Activated CD8-positive, alpha-beta memory T cell treated with anti-CD3 and anti-CD28 coated beads, Interleukin-2, amount 50 U/mL, for 1 hour (primary cell): ENCODE results near the gene ACADS.
"Not testable (repeated sequence)": the region's sequence is repeated elsewhere in the genome, so short reads cannot be mapped to it uniquely, and the experiment has no call there.

Source experiments
- DNase-seq: peaks from one replicate; pipeline ENCODE4 v3.0.0-alpha.2; 2020; ENCODE audit errors: extremely low read depth

ACADS gene

DNA sequence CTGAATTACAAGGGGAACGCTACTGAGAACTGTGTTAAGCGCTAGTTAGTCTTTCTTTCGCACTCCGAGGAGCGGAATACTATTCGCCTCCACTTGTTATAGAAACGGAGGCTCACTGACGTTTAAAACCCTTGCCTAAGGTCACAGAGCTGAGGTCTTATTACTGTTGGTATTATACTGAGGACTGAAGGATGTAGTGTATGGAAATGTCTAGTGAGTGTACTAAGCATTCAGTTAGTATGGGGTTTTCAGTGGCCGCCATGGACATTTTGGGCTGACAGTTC is 826 bp downstream of the ACADS start:
- DNase-seq, result no peak

- DNase-seq, result no peak
Measured at GRCh38 chr12:120726961-120727360, 1.3 kb downstream of the ACADS start.

GRCh38 chr12:120732198-120732597 is 6.6 kb downstream of the ACADS start:
- not testable (repeated sequence) for DNase-seq

DNA sequence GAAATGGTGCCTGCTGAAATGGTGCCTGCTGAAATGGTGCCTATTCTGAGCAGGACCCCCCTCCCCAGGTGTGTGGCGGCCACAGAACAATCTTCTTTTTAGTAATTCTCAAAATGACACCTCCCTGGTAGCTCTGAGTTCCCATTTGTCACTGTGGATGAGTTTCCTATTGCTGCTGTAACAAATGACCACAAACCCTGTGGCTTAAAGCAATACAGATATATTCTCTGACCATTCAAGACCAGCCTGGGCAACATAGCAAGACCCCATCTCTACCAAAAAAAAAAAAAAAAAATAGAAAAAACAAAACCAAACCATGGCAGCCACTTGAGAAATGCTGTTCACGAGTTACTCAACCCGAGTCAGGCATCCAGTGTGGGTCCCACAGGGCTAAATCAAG is 7.9 kb downstream of the ACADS start:
- no peak for DNase-seq

DNA sequence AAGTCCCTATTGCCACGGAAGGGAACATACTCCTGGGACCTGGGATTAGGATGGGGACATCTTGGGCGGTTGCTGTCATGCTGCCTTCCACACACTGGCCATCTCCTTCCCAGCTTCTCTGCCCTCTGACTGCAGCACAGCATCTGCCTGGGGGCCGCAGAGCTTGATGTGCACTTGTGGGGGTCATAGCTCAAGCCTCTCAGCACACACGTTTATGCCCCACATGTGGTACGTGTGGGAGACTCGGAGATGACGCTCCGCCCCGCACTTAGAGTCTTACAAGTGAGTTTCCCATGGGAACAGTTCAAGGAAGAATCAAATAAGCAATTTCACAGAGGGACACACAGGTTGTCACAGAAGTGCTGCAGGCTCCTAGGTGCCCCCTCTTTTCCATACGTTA is 8.6 kb downstream of the ACADS start:
- DNase-seq, result no peak

GRCh38 chr12:120735181-120735580 is 9.6 kb downstream of the ACADS start:
- no peak for DNase-seq

- DNase-seq, result no peak
Measured at GRCh38 chr12:120736404-120737331, 11.0 kb downstream of the ACADS start.

- no peak for DNase-seq
Measured at GRCh38 chr12:120737557-120738251, 12.1 kb downstream of the ACADS start.

GRCh38 chr12:120738252-120739030 is 12.8 kb downstream of the ACADS start:
- no peak for DNase-seq

DNA sequence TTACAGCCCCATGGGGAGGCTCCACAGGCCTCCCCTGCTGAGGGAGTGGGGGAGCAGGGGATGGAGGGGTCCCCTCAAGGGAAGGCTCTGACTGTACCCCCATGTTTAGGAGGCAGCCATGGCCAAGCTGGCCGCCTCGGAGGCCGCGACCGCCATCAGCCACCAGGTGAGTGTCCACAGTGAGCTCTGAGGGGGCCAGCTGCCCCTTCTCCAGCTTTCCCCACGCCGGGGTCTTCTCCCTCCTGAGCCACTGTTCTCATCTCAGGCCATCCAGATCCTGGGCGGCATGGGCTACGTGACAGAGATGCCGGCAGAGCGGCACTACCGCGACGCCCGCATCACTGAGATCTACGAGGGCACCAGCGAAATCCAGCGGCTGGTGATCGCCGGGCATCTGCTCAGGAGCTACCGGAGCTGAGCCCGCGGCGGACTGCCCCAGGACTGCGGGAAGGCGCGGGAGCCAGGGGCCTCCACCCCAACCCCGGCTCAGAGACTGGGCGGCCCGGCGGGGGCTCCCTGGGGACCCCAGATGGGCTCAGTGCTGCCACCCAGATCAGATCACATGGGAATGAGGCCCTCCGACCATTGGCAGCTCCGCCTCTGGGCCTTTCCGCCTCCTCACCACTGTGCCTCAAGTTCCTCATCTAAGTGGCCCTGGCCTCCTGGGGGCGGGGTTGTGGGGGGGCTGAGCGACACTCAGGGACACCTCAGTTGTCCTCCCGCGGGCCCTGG is 13.6 kb downstream of the ACADS start:
- DNase-seq, result no peak

- DNase-seq, result no peak
Measured at GRCh38 chr12:120739821-120740613, 14.4 kb downstream of the ACADS start.

DNA sequence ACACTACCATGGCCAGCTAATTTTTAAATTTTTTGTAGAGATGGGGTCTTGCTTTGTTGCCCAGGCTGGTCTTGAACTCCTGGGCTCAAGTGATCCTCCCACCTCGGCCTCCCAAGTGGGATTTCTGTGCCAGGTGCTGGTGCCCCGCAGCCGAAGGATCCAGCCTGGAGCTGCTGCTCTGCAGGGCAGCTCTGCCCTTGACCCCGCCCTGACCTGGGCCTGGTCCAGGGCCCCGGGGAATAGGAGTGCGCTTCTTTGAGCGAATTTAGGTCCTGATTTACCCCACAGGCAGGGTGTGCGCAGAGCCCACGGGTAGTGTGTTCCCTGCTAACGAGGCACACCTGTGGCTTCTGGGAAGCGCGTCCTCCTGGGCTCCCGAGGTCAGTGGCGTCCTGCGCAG is 15.2 kb downstream of the ACADS start:
- DNase-seq, result no peak

DNA sequence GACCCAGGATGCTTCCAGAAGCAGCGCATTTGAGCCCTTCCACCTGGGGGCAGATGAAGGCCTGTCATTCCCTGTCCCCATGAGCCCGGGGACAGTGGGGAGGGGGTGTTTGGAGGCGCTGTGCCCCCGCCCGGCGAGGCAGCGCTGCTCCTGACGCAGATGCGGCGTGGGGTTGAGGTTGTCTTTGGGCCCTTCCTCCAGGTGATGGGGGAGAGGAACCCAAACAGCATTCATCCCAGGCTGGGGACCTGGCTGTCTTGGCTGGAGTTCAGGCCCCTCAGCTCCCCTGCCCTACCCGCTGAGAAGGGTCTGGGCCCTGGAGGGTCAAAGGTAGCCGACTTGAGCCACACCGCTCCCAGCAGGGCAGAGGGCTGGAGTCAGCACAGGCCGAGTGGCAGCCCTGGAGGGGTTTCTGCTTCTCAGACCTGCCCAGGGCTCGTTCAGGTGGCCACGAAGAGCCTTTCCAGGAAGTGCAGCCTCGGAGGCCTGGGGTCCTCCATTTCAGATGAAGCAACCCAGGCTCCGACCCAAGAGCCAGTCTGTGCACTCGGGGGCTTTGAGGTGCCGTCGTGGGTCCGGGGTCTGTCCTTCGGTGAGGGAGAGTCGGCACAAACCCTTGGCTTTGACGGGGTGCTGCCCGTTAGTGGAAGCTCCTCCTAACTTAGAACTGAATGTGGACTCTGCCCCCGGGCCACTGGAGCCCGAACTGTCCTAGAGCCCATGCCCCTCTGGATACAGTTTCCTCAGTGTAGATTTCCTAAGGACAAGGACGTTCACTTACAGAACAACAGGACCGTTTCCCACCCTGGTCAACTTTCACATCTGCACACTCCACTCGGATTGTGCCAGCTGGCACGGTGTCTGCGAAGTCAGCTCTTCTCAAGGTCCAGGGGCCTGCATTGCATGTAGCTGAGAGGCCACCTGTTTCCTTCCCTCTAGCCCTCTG is 16.1 kb downstream of the ACADS start:
- DNase-seq, result no peak

DNA sequence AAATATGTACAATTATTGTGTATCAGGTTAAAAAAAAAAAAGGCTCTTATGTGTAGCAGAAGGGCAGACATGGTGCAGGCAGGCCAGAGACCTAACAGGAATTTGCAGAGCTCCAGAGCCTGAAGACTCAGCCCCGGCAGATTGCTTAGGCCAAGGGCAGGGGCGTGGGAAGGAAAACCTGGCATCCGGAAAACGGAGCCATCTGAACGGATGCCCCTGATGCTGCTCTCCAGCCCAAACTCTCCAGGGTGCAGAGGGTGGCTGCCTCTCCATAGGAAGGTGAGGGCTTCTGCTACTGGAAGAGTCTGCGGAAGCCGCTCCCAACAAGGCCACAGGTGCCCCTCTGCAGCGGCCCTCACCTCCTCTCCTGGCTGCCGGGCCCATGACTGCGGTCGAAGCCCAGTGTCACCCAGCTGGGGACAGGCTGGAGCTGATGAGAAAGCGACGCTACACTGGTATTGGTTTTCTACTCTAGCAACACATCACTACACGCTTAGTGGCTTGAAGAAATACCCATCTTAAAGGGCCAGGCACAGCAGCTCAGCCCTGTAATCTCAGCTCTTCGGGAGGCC is 19.4 kb downstream of the ACADS start:
- DNase-seq, result no peak

DNA sequence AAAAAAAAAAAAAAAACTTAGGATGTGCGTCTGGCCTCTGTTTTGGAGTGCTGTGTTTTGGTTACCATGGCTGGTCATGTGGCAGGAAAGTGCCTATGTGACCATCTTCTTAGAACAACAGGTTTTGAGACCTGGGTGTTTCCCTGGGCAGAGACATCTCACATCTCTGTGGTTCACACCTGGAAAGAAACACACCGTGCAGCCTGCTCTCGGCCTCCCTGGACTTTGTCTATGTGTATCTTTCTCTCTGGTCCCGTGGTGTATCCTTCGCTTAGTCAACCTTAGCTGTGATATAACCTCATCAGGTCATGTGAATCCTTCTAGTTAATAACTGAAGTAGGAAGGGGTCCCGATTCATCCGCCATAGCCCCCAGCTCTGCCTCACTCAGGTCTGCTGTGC is 22.6 kb downstream of the ACADS start:
- no peak for DNase-seq

GRCh38 chr12:120749256-120749655 is 23.6 kb downstream of the ACADS start:
- DNase-seq, result no peak

- no peak for DNase-seq
Measured at GRCh38 chr12:120750806-120751205, 25.2 kb downstream of the ACADS start.

GRCh38 chr12:120751389-120751788 is 25.8 kb downstream of the ACADS start:
- DNase-seq, result no peak

- DNase-seq, result no peak
Measured at GRCh38 chr12:120754792-120755191, 29.2 kb downstream of the ACADS start.

- DNase-seq, result no peak
Measured at GRCh38 chr12:120755269-120755668, 29.6 kb downstream of the ACADS start.
